GM18519 (cell line): ENCODE results near the gene RHOT2.

Source experiments
- ATAC-seq: cut with Tn5 transposase; IDR thresholded peaks from one replicate; pipeline ENCODE4 v1.9.1; 2021; ENCODE audit warnings: mild to moderate bottlenecking, moderate library complexity; ENCODE audit not compliant: unreplicated experiment, low FRiP score

The RHOT2 gene

GRCh38 chr16:723695-724094 is 55.8 kb downstream of the RHOT2 start:
- ATAC-seq = no peak
